Muscle of arm (tissue), 12 donors: Measurements from ENCODE around the gene HLA-DRB5. TPM values are rescaled to one million over a fixed set of nuclear protein-coding genes. Genes with fewer than 3 reads are reported as not detected.
"Not testable (repeated sequence)": the region's sequence is repeated elsewhere in the genome, so short reads cannot be mapped to it uniquely, and the experiment has no call there.

Experiments used
- DNase-seq: peaks from one replicate; pipeline ENCODE4 v3.0.0-alpha.2; 2013
- polyA plus RNA-seq, 12 donors: library from polyadenylated mRNA; unstranded; fragments of 120-200 nt; gene quantifications; one replicate each; pipeline ENCODE4 v1.2.1, GENCODE V29; 2013; ENCODE audit not compliant: insufficient read length in 12 of 12

Gene HLA-DRB5
- polyA plus RNA-seq, 12 donors: 1.1 to 8.5 (median 4.6) TPM; not detected in 2

GRCh38 chr6:32517654-32518445 lies 12.2 kb downstream of the HLA-DRB5 start:
- no peak for DNase-seq

- no peak for DNase-seq
Observed at GRCh38 chr6:32501016-32501415, 29.1 kb downstream of the HLA-DRB5 start.

GRCh38 chr6:32492351-32492750 lies 37.7 kb downstream of the HLA-DRB5 start:
- DNase-seq: no peak

GRCh38 chr6:32491700-32492099 lies 38.4 kb downstream of the HLA-DRB5 start:
- no peak for DNase-seq

- DNase-seq: no peak
Observed at GRCh38 chr6:32488083-32488482, 42.0 kb downstream of the HLA-DRB5 start.

- no peak for DNase-seq
Observed at GRCh38 chr6:32484614-32484998, 45.5 kb downstream of the HLA-DRB5 start.

GRCh38 chr6:32483968-32484613 lies 46.0 kb downstream of the HLA-DRB5 start:
- no peak for DNase-seq

GRCh38 chr6:32475392-32476206 lies 54.5 kb downstream of the HLA-DRB5 start:
- DNase-seq: no peak

GRCh38 chr6:32473376-32474348 lies 56.4 kb downstream of the HLA-DRB5 start:
- not testable (repeated sequence) for DNase-seq

- DNase-seq: no peak
Observed at GRCh38 chr6:32472781-32473375, 57.2 kb downstream of the HLA-DRB5 start.

- not testable (repeated sequence) for DNase-seq
Observed at GRCh38 chr6:32467743-32468503, 62.2 kb downstream of the HLA-DRB5 start.

Other genes with a start within 250 kb of the HLA-DRB5 start
- gene TSBP1, start 158.4 kb downstream of the HLA-DRB5 start, polyA plus RNA-seq: under 1 TPM in 3 of 12 donors, not detected in 9; 0.08 to 0.36 (median 0.11) TPM
- 1 to 10 TPM in 3 of 12 donors, under 1 TPM in 5, not detected in 4; 0.16 to 2.1 (median 0.67) TPM for gene BTNL2, start 123.1 kb downstream of the HLA-DRB5 start, polyA plus RNA-seq
- gene HLA-DRA, start 90.4 kb downstream of the HLA-DRB5 start, polyA plus RNA-seq: 100 to 1,000 TPM in 1 of 12 donors, 10 to 100 TPM in 10, not detected in 1; 18.8 to 115 (median 27.4) TPM
- gene HLA-DRB1, start 59.6 kb upstream of the HLA-DRB5 start, polyA plus RNA-seq: 10 to 100 TPM in 5 of 12 donors, 1 to 10 TPM in 6, not detected in 1; 6.5 to 42.0 (median 9.9) TPM
- 10 to 100 TPM in 1 of 12 donors, 1 to 10 TPM in 7, under 1 TPM in 2, not detected in 2; 0.62 to 13.8 (median 2.9) TPM for gene HLA-DQA1, start 107.1 kb upstream of the HLA-DRB5 start, polyA plus RNA-seq
- 10 to 100 TPM in 1 of 12 donors, 1 to 10 TPM in 10, not detected in 1; 1.4 to 16.0 (median 3.7) TPM for gene HLA-DQB1, start 136.4 kb upstream of the HLA-DRB5 start, polyA plus RNA-seq
- 1 to 10 TPM in 2 of 12 donors, under 1 TPM in 6, not detected in 4; 0.25 to 2.7 (median 0.57) TPM for gene HLA-DQA2, start 211.1 kb upstream of the HLA-DRB5 start, polyA plus RNA-seq
- 1 to 10 TPM in 2 of 12 donors, under 1 TPM in 4, not detected in 6; 0.23 to 2.3 (median 0.56) TPM for gene HLA-DQB2, start 233.2 kb upstream of the HLA-DRB5 start, polyA plus RNA-seq